AG09319 (cell line): ENCODE measurements around the gene PRCP.

Experiments used
- DNase-seq: peaks from one replicate; pipeline ENCODE4 v3.0.0-alpha.2; 2010; ENCODE audit warnings: low read depth; ENCODE audit errors: extremely low read depth
- CTCF ChIP-seq: IDR thresholded peaks from 2 replicates; pipeline ENCODE4 v1.5.1; 2011; ENCODE audit warnings: low read depth, mild to moderate bottlenecking, inconsistent platforms, low read length, moderate library complexity

The PRCP gene

GRCh38 chr11:82867495-82868082, 32.6 kb downstream of the PRCP start:
- peak; percentile 54 for DNase-seq
- TF ChIP-seq CTCF = peak; percentile 62

- no peak for TF ChIP-seq CTCF
- DNase-seq = no peak
Observed at GRCh38 chr11:82865841-82866240, 34.4 kb downstream of the PRCP start.

DNA sequence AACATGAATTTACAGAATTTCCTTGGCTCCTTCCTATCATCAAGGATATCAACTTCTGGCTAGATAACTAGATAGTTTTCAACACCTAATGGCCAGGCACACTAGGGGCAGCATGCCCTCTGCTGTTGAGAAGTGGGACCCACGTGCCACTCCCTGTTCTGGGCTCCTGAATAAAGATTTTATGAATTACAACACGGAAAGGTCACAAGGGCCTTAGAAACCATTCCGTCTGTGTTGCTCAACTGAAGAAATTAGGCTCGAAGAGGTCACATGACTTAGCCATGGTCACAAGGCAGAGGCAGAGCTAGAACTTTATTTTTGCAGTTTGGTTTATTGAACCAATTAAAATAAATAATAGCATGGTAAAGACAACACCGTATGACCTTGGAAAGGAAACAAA, 36.0 kb downstream of the PRCP start:
- DNase-seq = peak; percentile 10

GRCh38 chr11:82863209-82863608, 37.0 kb downstream of the PRCP start:
- TF ChIP-seq CTCF = no peak
- no peak for DNase-seq

More for the DNA sequence above, 36.0 kb downstream of the PRCP start:
- peak; percentile 54 for TF ChIP-seq CTCF

DNA sequence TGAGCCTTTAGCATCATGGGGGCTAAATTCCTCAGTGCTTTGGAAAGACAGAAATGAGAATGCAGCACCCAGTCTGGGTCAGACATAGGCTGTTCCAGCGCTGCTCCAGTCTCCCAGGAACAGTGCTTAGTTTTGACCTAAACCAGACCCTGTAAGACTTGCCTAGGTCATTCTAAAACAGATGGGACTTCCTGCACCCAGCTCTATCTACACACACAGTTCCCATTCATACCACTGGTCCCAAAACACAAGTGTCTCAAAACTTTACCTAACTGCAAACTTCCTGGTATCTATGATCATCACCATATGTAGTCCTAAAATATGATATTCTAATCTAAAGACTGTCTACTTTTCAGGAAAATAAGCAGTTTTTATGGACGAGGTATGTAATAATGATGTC, 37.9 kb downstream of the PRCP start:
- no peak for TF ChIP-seq CTCF

GRCh38 chr11:82859750-82860149, 40.5 kb downstream of the PRCP start:
- DNase-seq = no peak
- no peak for TF ChIP-seq CTCF

More for the DNA sequence above, 37.9 kb downstream of the PRCP start:
- DNase-seq = no peak

- no peak for TF ChIP-seq CTCF
- DNase-seq = peak; percentile 3
Observed at GRCh38 chr11:82858556-82859091, 41.6 kb downstream of the PRCP start.
